Kidney (tissue), 14 donors: ENCODE measurements around the gene ATP2A3. TPM values are rescaled to one million over a fixed set of nuclear protein-coding genes. Genes with fewer than 3 reads are reported as not detected.
A peak's percentile ranks its signal among the peaks of the same experiment; 100 is the strongest.

Experiments used
- DNase-seq, 5 donors: peaks; one replicate each; pipeline ENCODE4 v3.0.0-alpha.2; 2013 to 2020
- FAIRE-seq: peaks from 2 replicates; lab custom pipeline; 2012; peaks lifted over from hg19 to GRCh38; lab: Jason Lieb, UNC
- H3K27ac ChIP-seq, 2 donors: one replicate each; pipeline ENCODE4 v1.7.0; 2013; ENCODE audit warnings: low read depth in 2 of 2, low read length in 2 of 2, inconsistent platforms in 1 of 2
- H3K27me3 ChIP-seq: one replicate; pipeline ENCODE4 v1.7.1; 2013; ENCODE audit warnings: low read length, inconsistent platforms; ENCODE audit not compliant: control insufficient read depth, insufficient read depth
- H3K36me3 ChIP-seq, 3 donors: one replicate each; pipeline versions ENCODE4 v1.7.0 to v1.7.1; 2013; ENCODE audit warnings: low read length in 3 of 3, control low read depth in 1 of 3, inconsistent platforms in 1 of 3; ENCODE audit not compliant: insufficient read depth in 3 of 3, control insufficient read depth in 2 of 3
- H3K4me1 ChIP-seq, 3 donors: one replicate each; pipeline versions ENCODE4 v1.7.0 to v1.7.1; 2013; ENCODE audit warnings: low read length in 3 of 3, inconsistent platforms in 1 of 3, low read depth in 1 of 3; ENCODE audit not compliant: control insufficient read depth in 2 of 3, insufficient read depth in 2 of 3
- H3K4me3 ChIP-seq, 3 donors: one replicate each; pipeline versions ENCODE4 v1.7.0 to v1.8.1; 2013; ENCODE audit warnings: low read length in 3 of 3, control low read depth in 1 of 3, inconsistent platforms in 1 of 3
- H3K9ac ChIP-seq, 3 donors: one replicate each; pipeline versions ENCODE4 v1.7.0 to v1.7.1; 2013; ENCODE audit warnings: low read length in 3 of 3, control low read depth in 1 of 3, inconsistent platforms in 1 of 3
- H3K9me3 ChIP-seq, 3 donors: one replicate each; pipeline versions ENCODE4 v1.7.0 to v1.7.1; 2013; ENCODE audit warnings: low read length in 3 of 3, control low read depth in 1 of 3, inconsistent platforms in 1 of 3; ENCODE audit not compliant: control insufficient read depth in 2 of 3, insufficient read depth in 1 of 3
- intact Hi-C: fragments of 100-400 bp; cut with DNase I; formaldehyde crosslinking; loops from one replicate; pipeline ENCODE4 v1.11.1; 2022
- polyA plus RNA-seq: library from polyadenylated mRNA; stranded (reverse); fragments of 350-450 nt; fragmentation: Illumina TruSeq; extraction: RNeasy Lipid Tissue Mini Kit (QIAGEN cat#74804); gene quantifications from one replicate; pipeline ENCODE4 v1.2.3, GENCODE V29; 2014; ENCODE audit warnings: low read depth, low replicate concordance; ENCODE audit not compliant: insufficient read depth
- total RNA-seq: library from RNA; stranded (reverse); fragmentation: NEBNext Ultra II Directional; extraction: Animal tissue kit (Norgen Biotek cat#: 25700); gene quantifications from one replicate; pipeline ENCODE4 v1.2.1, GENCODE V29; 2021
- TF ChIP-seq, protein P1 (sequence below): IDR thresholded peaks from 3 replicates; pipeline ENCODE4 v1.5.1; 2012; ENCODE audit warnings: mild to moderate bottlenecking, moderate library complexity, borderline replicate concordance; ENCODE audit not compliant: insufficient read depth; ENCODE audit errors: extremely low read depth
- donor health status: control.
- donor health status: control.
- donor health status: control.
- donor health status: control.
- donor health status: control.
- donor health status: DM: yes; HTN: yes; CAD: no.
- donor health status: Normal renal cell carcinoma (clear cell type).

The ATP2A3 gene
- total and polyA plus RNA-seq, 2 donors from 2014 or later = 9.4 to 52.1 TPM

DNA sequence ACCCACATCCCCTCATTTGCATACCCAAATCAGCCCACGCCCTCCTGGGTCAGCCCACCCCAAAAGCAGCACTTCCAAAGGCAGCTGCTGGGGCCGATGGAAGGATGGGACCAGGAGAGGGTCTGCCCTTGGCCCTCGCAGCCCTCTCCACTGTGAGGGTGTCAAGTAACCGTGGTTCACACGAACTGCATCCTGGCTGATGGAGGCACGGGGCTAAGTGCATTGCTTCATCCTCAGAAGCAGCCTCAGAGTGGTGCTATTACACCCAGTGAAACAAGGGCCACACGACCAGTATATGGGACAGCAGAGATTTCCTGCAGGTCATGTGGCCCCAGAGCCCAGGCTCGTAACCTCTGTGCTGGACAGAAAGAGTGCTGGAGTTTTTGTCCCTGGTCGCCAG lies 13.2 kb upstream of the ATP2A3 start:
- FAIRE-seq (no peak), DNase-seq (peak in 3 of 5 donors; percentile 26 to 73 (median 39))
- Histone ChIP-seq H3K9me3 (peaks cover 0 to 12% (median 0%) of the 10 kb centered on the region in 3 donors), H3K4me3 (no peak overlapping the region), H3K36me3 (no peaks in the 10 kb centered on the region), H3K27ac (peak overlapping the region; percentile 83 to 84), H3K4me1 (peaks cover 0 to 20% (median 3%) of the 10 kb centered on the region in 3 donors), H3K9ac (peak overlapping the region in 1 of 3 donors; percentile 51), H3K27me3 (no peaks in the 10 kb centered on the region)
- intact Hi-C loops = no loop called here
- TF ChIP-seq, protein P1, sequence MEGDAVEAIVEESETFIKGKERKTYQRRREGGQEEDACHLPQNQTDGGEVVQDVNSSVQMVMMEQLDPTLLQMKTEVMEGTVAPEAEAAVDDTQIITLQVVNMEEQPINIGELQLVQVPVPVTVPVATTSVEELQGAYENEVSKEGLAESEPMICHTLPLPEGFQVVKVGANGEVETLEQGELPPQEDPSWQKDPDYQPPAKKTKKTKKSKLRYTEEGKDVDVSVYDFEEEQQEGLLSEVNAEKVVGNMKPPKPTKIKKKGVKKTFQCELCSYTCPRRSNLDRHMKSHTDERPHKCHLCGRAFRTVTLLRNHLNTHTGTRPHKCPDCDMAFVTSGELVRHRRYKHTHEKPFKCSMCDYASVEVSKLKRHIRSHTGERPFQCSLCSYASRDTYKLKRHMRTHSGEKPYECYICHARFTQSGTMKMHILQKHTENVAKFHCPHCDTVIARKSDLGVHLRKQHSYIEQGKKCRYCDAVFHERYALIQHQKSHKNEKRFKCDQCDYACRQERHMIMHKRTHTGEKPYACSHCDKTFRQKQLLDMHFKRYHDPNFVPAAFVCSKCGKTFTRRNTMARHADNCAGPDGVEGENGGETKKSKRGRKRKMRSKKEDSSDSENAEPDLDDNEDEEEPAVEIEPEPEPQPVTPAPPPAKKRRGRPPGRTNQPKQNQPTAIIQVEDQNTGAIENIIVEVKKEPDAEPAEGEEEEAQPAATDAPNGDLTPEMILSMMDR = no peak

DNA sequence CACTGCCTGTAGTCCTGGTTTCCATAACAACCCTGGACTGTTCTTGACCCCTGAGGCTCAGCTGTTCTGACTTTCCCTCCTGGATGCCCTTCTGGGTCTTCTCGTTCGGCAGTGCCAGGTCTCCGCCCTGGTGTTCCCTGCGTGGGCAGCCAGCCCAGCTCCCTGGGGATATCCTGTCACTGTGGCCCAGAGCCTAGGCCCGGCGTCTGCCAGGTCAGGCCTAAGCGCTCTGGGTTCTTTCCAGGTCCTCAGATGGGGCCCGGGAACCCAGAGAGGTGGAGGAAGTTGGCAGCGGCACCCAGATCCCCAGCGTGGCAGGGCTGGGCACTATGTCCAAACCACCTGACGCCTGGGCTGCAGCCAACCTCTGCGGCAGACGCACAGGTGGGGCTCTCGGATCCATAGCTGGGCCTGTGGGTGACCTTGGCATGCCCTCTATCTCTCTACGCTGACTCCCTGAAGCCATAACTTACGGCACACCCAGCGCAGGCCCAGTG lies 12.5 kb upstream of the ATP2A3 start:
- H3K9me3 ChIP-seq = peaks cover 0 to 12% (median 0%) of the 10 kb centered on the region in 3 donors
- peak in 2 of 5 donors; percentile 37 to 96 for DNase-seq
- H3K27ac ChIP-seq = peak overlapping the region; percentile 83 to 84
- H3K4me3 ChIP-seq = no peak overlapping the region
- no peak for FAIRE-seq
- TF ChIP-seq, protein P1 = no peak
- intact Hi-C loops = no loop called here
- no peaks in the 10 kb centered on the region for H3K27me3 ChIP-seq
- peaks cover 0 to 20% (median 3%) of the 10 kb centered on the region in 3 donors for H3K4me1 ChIP-seq
- peak overlapping the region in 1 of 3 donors; percentile 51 for H3K9ac ChIP-seq
- H3K36me3 ChIP-seq = no peaks in the 10 kb centered on the region

DNA sequence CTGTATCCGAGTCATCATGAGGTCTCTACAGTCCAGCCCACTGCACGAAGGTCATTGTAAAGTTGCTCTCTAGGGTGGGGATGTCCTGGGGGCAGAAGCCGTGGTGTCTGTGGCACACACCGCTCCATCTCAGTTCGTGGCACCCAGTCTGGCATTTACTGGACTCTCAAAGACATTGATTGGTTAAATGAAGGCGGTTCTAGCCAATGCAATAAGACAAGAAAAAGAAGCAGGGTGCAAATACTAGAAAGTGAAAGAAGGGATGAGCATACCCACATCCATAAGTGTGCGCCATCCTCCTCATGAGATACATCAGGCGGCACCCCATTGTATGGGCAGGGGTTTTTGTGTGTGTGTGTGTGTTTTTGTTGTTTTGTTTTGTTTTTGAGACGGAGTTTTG lies 10.7 kb upstream of the ATP2A3 start:
- TF ChIP-seq, protein P1 = no peak
- DNase-seq = peak in 1 of 5 donors; percentile 27
- no peak for FAIRE-seq
- no peaks in the 10 kb centered on the region for H3K36me3 ChIP-seq
- no peak overlapping the region for H3K9ac ChIP-seq
- no peak overlapping the region for H3K4me3 ChIP-seq
- peaks cover 0 to 12% (median 0%) of the 10 kb centered on the region in 3 donors for H3K9me3 ChIP-seq
- peaks cover 0 to 15% (median 0%) of the 10 kb centered on the region in 3 donors for H3K4me1 ChIP-seq
- no peak overlapping the region for H3K27ac ChIP-seq
- intact Hi-C loops = no loop called here
- H3K27me3 ChIP-seq = no peaks in the 10 kb centered on the region
